Karpas-422 (cell line): ENCODE data around the gene NUBP1. TPM values are rescaled to one million over a fixed set of nuclear protein-coding genes. Genes with fewer than 3 reads are reported as not detected.
"Not testable (repeated sequence)": the region's sequence is repeated elsewhere in the genome, so short reads cannot be mapped to it uniquely, and the experiment has no call there.

ENCODE experiments used
- DNase-seq: peaks from one replicate; pipeline ENCODE4 v3.0.0-alpha.2; 2015
- H2AFZ ChIP-seq: fragments of 200-600 bp; sonication (generic); 2 replicates; pipeline ENCODE4 v1.6.1; 2014; ENCODE audit warnings: antibody characterized with exemption, low read length, mixed read lengths
- H3K27ac ChIP-seq: fragments of 200-600 bp; sonication (generic); 2 replicates; pipeline ENCODE4 v1.5.1; 2014; ENCODE audit warnings: mild to moderate bottlenecking, low read length, moderate library complexity
- H3K27me3 ChIP-seq: fragments of 200-600 bp; sonication (generic); 2 replicates; pipeline ENCODE4 v1.6.1; 2014; ENCODE audit warnings: low read length, mixed read lengths
- H3K36me3 ChIP-seq: fragments of 200-600 bp; sonication (generic); 2 replicates; pipeline ENCODE4 v1.6.1; 2014; ENCODE audit warnings: low read length, mixed read lengths; ENCODE audit not compliant: insufficient read depth
- H3K4me1 ChIP-seq: fragments of 200-600 bp; sonication (generic); 2 replicates; pipeline ENCODE4 v1.6.1; 2014; ENCODE audit warnings: mild to moderate bottlenecking, low read length, mixed read lengths
- H3K4me2 ChIP-seq: fragments of 200-600 bp; sonication (generic); 2 replicates; pipeline ENCODE4 v1.6.1; 2014; ENCODE audit warnings: low read length, low read depth, mild to moderate bottlenecking; ENCODE audit not compliant: poor library complexity, severe bottlenecking
- H3K4me3 ChIP-seq: fragments of 200-600 bp; sonication (generic); 2 replicates; pipeline ENCODE4 v1.5.1; 2014; ENCODE audit warnings: mild to moderate bottlenecking, antibody characterized with exemption, low read length, mixed read lengths
- H3K79me2 ChIP-seq: fragments of 200-600 bp; sonication (generic); 2 replicates; pipeline ENCODE4 v1.6.1; 2014; ENCODE audit warnings: mild to moderate bottlenecking, low read length, mixed read lengths
- H3K9ac ChIP-seq: fragments of 200-600 bp; sonication (generic); 2 replicates; pipeline ENCODE4 v1.6.0; 2014; ENCODE audit warnings: low read length
- H3K9me2 ChIP-seq: fragments of 200-600 bp; sonication (generic), shearing (Covaris generic); replicated peaks from 2 replicates; pipeline ENCODE4 v1.6.0; 2014; ENCODE audit warnings: mild to moderate bottlenecking, low read length, moderate library complexity; ENCODE audit not compliant: insufficient read depth
- H3K9me3 ChIP-seq: fragments of 300-700, 200-600 bp; sonication (generic); 2 replicates; pipeline ENCODE4 v1.6.1; 2014; ENCODE audit warnings: low read length, mixed read lengths
- H4K20me1 ChIP-seq: fragments of 200-600 bp; sonication (generic); 2 replicates; pipeline ENCODE4 v1.6.1; 2014; ENCODE audit warnings: mild to moderate bottlenecking, antibody characterized with exemption, low read length, low read depth; ENCODE audit not compliant: insufficient read depth
- total RNA-seq: library from RNA; depleted of rRNA; stranded (reverse); fragments of >200 nt; shearing (Covaris generic); gene quantifications from 2 replicates; pipeline ENCODE4 v1.2.3, GENCODE V29; 2014; ENCODE audit warnings: low replicate concordance

Gene NUBP1
- total RNA-seq, 1 experiment from 2014 or later = 17.7 TPM

DNA sequence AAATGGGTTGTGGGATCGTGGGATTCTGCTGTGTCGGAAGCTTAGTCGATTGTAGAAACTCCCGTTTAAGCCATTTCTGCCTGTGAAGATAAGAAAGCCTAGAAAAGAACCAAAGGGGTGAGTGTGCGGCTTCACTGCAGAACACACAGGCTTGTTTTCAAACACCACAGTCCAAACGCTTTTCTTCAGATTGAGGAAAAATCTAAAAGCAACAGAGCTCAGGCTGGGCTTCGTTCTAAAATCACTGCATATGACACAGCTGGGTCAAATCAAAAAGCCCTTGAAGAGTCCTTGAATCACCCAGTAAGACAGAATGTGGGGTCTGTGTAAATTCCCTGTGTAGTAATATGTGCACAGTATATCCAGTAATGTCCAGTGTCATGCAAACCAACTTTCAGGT is 25.7 kb downstream of the NUBP1 start:
- no peak overlapping the region for H3K4me2 ChIP-seq
- H3K4me1 ChIP-seq = no peaks in the 10 kb centered on the region
- H4K20me1 ChIP-seq = 0 out of 2 replicates have a peak, but pooled peaks cover 3% of the 10 kb centered on the region
- H3K36me3 ChIP-seq = no peaks in the 10 kb centered on the region
- H3K27me3 ChIP-seq = no peaks in the 10 kb centered on the region
- no peak overlapping the region for H2AFZ ChIP-seq
- H3K79me2 ChIP-seq = no peaks in the 10 kb centered on the region
- no peaks in the 10 kb centered on the region for H3K9me3 ChIP-seq
- no peak for DNase-seq
- H3K4me3 ChIP-seq = no peak overlapping the region
- no peak overlapping the region for H3K27ac ChIP-seq
- no peak overlapping the region for H3K9ac ChIP-seq
- no peaks in the 10 kb centered on the region for H3K9me2 ChIP-seq

DNA sequence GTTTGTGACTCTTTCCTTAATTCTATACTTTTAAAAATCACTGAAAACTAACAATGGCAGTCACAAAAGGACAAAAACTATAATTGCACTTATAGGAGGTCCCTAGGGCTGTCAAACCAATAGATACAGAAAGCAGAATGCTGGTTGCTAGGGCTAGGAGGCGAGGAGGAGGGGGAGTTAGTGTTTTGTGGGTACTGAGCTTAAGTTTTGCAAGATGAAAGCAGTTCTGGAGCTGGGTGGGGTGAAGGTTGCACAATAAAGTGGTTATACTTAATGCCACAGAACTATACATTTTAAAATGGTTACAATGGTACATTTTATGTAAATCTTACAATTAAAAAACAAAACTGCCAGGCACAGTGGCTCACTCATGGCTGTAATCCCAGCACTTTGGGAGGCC is 27.3 kb downstream of the NUBP1 start:
- Histone ChIP-seq H3K4me2 (no peak overlapping the region), H3K9me2 (no peaks in the 10 kb centered on the region), H3K27ac (no peak overlapping the region), H3K9ac (no peak overlapping the region), H3K79me2 (no peaks in the 10 kb centered on the region), H3K4me1 (no peaks in the 10 kb centered on the region), H3K27me3 (no peaks in the 10 kb centered on the region), H3K9me3 (no peaks in the 10 kb centered on the region), H4K20me1 (no peaks in the 10 kb centered on the region), H3K4me3 (no peak overlapping the region), H3K36me3 (no peaks in the 10 kb centered on the region), H2AFZ (no peak overlapping the region)
- no peak for DNase-seq

DNA sequence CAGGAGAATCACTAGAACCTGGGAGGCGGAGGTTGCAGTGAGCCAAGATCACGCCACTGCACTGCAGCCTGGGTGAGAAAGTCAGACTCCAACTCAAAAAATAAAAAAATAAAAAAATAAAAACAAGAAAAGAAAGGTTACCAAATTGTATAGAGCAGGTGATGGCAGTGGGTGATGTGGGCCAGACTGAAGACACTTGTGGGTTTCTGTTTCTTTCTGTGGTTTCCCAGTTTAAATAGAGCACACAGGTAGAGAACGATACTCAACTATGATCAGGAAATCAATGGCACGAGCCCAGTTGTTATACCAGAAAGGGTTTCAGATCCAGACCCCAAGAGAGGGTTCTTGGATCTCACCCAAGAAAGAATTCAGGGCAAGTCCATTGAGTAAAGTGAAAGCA is 32.6 kb downstream of the NUBP1 start:
- no peak overlapping the region for H3K9ac ChIP-seq
- no peak overlapping the region for H3K27ac ChIP-seq
- H3K79me2 ChIP-seq = no peaks in the 10 kb centered on the region
- no peak for DNase-seq
- no peaks in the 10 kb centered on the region for H3K9me2 ChIP-seq
- no peaks in the 10 kb centered on the region for H3K36me3 ChIP-seq
- no peak overlapping the region for H3K4me2 ChIP-seq
- peaks cover 8% of the 10 kb centered on the region for H3K4me1 ChIP-seq
- no peak overlapping the region for H3K4me3 ChIP-seq
- H2AFZ ChIP-seq = no peak overlapping the region
- no peaks in the 10 kb centered on the region for H3K27me3 ChIP-seq
- H4K20me1 ChIP-seq = no peaks in the 10 kb centered on the region
- no peaks in the 10 kb centered on the region for H3K9me3 ChIP-seq

DNA sequence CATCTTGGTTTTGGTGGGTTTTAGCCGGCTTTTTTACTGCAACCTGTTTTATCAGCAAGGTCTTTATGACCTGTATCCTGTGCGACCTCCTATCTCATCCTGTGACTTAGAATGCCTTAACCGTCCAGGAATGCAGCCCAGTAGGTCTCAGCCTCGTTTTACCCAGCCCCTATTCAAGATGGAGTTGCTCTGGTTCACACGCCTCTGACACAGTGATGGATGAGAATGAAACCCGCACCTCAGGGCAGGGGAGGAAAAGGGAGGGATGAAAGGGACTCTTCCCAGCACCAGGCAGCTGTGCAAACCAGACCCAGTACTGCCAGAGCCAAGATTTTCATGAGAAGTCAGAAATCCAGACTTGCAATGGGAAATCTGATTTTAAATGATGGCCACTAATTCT is 33.3 kb downstream of the NUBP1 start:
- H3K4me3 ChIP-seq, H3K27ac ChIP-seq, H3K4me1 ChIP-seq: not testable (repeated sequence)

DNA sequence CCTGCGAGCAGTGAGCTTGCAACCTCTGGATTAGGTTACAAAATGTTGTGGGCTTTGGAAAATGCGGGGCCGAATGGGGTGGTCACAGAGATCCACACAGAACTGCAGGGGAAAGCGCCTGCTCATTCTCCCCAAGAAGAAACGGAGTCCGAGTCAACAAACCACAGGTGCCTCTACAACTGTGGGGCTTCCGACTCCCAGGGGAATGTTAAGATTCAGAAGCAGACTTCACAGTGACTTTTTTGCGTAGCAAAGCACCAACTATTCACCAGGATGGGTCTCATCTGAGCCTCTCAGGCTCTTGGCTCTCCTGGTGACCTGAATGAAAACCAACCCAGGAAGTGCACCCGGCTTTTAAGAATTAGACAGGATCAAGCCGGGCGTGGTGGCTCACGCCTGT is 33.7 kb downstream of the NUBP1 start:
- H4K20me1 ChIP-seq = no peaks in the 10 kb centered on the region
- H3K79me2 ChIP-seq = no peaks in the 10 kb centered on the region
- H3K4me1 ChIP-seq = peaks cover 8% of the 10 kb centered on the region
- H3K9me2 ChIP-seq = no peaks in the 10 kb centered on the region
- H3K36me3 ChIP-seq = no peaks in the 10 kb centered on the region
- H3K4me3 ChIP-seq = no peak overlapping the region
- peak overlapping the region; percentile 35; the same call in 1 of the 2 replicates for H3K9ac ChIP-seq
- H2AFZ ChIP-seq = 0 out of 2 replicates have a peak overlapping the region, but pooled peaks have one; percentile 43
- no peaks in the 10 kb centered on the region for H3K27me3 ChIP-seq
- DNase-seq = peak; percentile 50
- H3K4me2 ChIP-seq = peak overlapping the region; percentile 56
- H3K27ac ChIP-seq = no peak overlapping the region
- H3K9me3 ChIP-seq = no peaks in the 10 kb centered on the region

More for the DNA sequence above, 33.3 kb downstream of the NUBP1 start:
- Histone ChIP-seq H2AFZ (0 out of 2 replicates have a peak overlapping the region, but pooled peaks have one; percentile 43), H3K9ac (peak overlapping the region; percentile 35; the same call in 1 of the 2 replicates), H3K4me2 (peak overlapping the region; percentile 56)
- H3K79me2 ChIP-seq, H4K20me1 ChIP-seq, H3K27me3 ChIP-seq, DNase-seq, H3K9me3 ChIP-seq, H3K9me2 ChIP-seq, H3K36me3 ChIP-seq: not testable (repeated sequence)

DNA sequence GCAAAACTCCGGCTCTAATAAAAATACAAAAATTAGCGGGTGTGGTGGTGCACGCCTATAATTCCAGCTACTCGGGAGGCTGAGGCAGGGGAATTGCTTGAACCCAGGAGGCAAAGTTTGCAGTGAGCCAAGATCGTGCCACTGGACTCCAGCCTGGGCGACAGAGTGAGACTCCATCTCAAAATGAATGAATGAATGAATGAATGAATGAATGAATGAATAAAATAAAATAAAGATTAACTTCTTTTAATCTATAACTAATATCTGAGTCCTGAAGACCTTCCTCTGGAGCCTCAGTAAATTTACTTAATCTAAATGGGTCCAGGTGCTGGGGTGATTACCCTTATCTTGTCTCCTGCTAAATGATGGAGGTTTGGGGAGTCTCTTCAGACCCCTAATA is 36.3 kb downstream of the NUBP1 start:
- H3K4me2 ChIP-seq, H3K27me3 ChIP-seq, H3K4me3 ChIP-seq, H3K9me3 ChIP-seq, H4K20me1 ChIP-seq, DNase-seq, H3K9me2 ChIP-seq, H3K36me3 ChIP-seq, H2AFZ ChIP-seq, H3K79me2 ChIP-seq, H3K9ac ChIP-seq, H3K4me1 ChIP-seq, H3K27ac ChIP-seq: not testable (repeated sequence)

DNA sequence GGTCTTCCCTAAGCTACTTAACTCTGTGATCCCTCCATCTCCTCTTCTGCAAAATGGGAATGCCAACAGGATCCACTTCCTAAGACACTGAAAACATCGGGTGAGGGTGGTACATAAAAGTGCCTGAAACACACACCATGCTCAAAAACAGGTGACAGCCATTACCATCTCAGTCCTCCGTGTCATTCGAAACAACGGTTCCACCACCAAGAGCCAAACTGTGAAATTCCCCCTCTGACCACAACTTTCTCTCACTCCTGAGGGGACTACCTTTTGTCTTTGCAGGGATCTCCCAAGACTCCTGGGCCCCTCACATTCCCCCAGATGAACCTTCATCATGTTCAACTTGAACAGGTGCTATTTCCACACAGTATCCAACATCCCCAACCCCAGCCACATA is 37.0 kb downstream of the NUBP1 start:
- Histone ChIP-seq H3K9me2 (no peaks in the 10 kb centered on the region), H3K27me3 (no peaks in the 10 kb centered on the region), H3K4me2 (no peak overlapping the region), H3K4me1 (peaks cover 8% of the 10 kb centered on the region), H3K9me3 (no peaks in the 10 kb centered on the region), H3K36me3 (no peaks in the 10 kb centered on the region), H2AFZ (no peak overlapping the region), H3K79me2 (no peaks in the 10 kb centered on the region), H3K4me3 (no peak overlapping the region), H3K27ac (no peak overlapping the region), H4K20me1 (no peaks in the 10 kb centered on the region), H3K9ac (no peak overlapping the region)
- no peak for DNase-seq

DNA sequence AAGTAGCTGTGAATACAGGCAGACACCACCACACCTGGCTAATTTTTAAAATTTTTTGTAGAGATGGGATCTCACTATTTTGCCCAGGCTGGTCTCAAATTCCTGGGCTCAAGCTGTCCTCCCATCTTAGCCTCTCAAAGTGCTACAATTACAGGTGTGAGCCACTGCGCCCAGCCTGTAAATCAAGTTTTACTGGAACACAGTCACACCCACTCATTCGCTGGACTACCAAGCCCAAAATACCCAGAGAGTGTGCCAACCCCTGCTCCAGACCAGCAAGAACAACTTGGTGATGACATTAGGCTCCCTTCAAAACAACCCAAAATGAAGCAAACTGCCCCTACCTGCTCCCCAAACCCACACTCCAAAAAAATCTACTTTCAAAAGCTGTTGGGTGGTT is 39.0 kb downstream of the NUBP1 start:
- DNase-seq = no peak

DNA sequence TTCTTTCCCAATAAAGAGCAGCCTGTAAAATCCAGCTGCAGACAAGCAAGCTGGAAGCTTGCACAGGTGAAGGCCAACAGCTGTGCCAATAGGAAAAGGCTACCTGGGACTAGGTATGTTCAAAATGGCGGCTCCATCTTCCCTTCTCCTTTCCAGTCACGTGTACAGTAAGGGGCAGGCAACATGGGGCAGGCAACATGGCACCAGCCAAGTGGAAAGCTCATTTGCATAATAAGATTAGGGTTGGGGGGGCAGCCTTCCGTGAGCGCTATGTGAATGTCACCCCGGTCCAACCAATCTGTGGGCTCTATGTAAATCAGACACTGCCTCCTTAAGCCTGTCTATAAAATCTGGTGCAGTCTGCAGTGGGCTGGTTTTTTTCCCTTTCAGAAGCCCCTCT is 43.7 kb downstream of the NUBP1 start:
- Histone ChIP-seq H3K9ac (peak overlapping the region; percentile 40), H3K9me3 (no peaks in the 10 kb centered on the region), H3K27me3 (no peaks in the 10 kb centered on the region), H3K79me2 (no peaks in the 10 kb centered on the region), H2AFZ (peak overlapping the region; percentile 77), H3K36me3 (no peaks in the 10 kb centered on the region), H3K4me1 (peaks cover 25% of the 10 kb centered on the region), H4K20me1 (no peaks in the 10 kb centered on the region), H3K27ac (peak overlapping the region; percentile 31; the same call in 1 of the 2 replicates), H3K4me3 (peak overlapping the region; percentile 42), H3K4me2 (peak overlapping the region; percentile 69), H3K9me2 (no peaks in the 10 kb centered on the region)
- peak; percentile 97 for DNase-seq

More for the DNA sequence above, 39.0 kb downstream of the NUBP1 start:
- Histone ChIP-seq H3K9me2 (no peaks in the 10 kb centered on the region), H3K27me3 (no peaks in the 10 kb centered on the region), H3K4me1 (peaks cover 13% of the 10 kb centered on the region), H3K4me3 (no peak overlapping the region), H3K79me2 (no peaks in the 10 kb centered on the region), H3K9me3 (no peaks in the 10 kb centered on the region), H3K9ac (no peak overlapping the region), H3K27ac (no peak overlapping the region), H3K4me2 (no peak overlapping the region), H3K36me3 (no peaks in the 10 kb centered on the region), H4K20me1 (no peaks in the 10 kb centered on the region), H2AFZ (no peak overlapping the region)
